Measurements from ENCODE around the gene RARB. TPM values are rescaled to one million over a fixed set of nuclear protein-coding genes. Genes with fewer than 3 reads are reported as not detected.

RARB gene
- total RNA-seq, 2 experiments from 2014 or later: not detected

DNA sequence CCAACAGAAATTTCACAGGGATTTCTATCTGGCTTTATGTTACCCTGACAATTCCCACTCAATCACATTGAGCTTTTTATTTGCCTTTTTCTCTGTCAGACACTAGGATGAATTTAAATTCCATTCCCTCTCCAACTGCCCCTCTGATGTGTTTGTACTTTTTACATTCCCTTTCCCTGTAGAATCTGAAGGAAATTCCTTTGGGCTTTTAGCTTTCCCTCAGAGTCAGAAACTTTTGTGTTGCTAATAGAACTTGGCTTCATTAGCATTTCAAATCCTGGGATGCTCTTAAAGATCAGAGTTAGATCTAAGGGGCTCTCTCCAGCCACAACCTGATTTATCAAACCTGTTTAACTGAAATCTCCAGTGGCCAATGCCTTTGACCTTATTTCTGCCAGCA, 7.9 kb upstream of the RARB start:
- ChIA-PET POLR2A (no interaction called here), CTCF (interaction anchor here (1.2 kb wide), 1 partner anchor 22 kb away, joined by 3 read pairs; no protein-coding TSS in a partner anchor)
- no peak overlapping the region for H3K4me3 Mint-ChIP-seq
- ATAC-seq: no peak
- no peak for DNase-seq
- TF ChIP-seq, protein P1, sequence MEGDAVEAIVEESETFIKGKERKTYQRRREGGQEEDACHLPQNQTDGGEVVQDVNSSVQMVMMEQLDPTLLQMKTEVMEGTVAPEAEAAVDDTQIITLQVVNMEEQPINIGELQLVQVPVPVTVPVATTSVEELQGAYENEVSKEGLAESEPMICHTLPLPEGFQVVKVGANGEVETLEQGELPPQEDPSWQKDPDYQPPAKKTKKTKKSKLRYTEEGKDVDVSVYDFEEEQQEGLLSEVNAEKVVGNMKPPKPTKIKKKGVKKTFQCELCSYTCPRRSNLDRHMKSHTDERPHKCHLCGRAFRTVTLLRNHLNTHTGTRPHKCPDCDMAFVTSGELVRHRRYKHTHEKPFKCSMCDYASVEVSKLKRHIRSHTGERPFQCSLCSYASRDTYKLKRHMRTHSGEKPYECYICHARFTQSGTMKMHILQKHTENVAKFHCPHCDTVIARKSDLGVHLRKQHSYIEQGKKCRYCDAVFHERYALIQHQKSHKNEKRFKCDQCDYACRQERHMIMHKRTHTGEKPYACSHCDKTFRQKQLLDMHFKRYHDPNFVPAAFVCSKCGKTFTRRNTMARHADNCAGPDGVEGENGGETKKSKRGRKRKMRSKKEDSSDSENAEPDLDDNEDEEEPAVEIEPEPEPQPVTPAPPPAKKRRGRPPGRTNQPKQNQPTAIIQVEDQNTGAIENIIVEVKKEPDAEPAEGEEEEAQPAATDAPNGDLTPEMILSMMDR (IDR thresholded peaks at IDR 0.05): no peak
- H3K27me3 Mint-ChIP-seq: peaks cover 5% of the 10 kb centered on the region
- H3K4me1 Mint-ChIP-seq (ENCODE audit: low read depth): no peaks in the 10 kb centered on the region
- H3K36me3 Mint-ChIP-seq (ENCODE audit: low read depth): no peaks in the 10 kb centered on the region
- intact Hi-C loops (cut with micrococcal nuclease): no loop called here
- H3K9me3 Mint-ChIP-seq: no peaks in the 10 kb centered on the region
- no peak overlapping the region for H3K27ac Mint-ChIP-seq

DNA sequence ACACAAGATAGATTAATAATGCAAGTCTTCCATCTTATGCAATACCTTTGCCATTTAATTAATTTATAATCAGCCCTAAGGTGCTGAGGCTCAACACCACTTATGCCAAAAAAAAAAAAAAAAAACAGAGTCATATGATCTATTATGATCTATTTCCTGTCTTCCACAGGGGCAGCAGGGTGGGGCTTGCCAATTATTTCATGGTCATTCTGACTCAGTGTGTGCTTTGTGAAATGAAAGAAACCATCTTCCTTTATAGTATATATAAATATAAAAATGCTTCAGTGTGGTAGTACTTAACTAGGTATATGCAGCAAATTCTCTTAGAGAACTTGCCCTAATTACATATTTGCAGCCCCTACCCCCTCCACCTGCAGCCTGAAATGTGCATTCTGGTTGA, 7.2 kb upstream of the RARB start:
- Mint-ChIP-seq H3K36me3 (ENCODE audit: low read depth) (no peaks in the 10 kb centered on the region), H3K4me3 (no peak overlapping the region), H3K27me3 (peaks cover 5% of the 10 kb centered on the region), H3K9me3 (no peaks in the 10 kb centered on the region), H3K4me1 (ENCODE audit: low read depth) (no peaks in the 10 kb centered on the region), H3K27ac (no peak overlapping the region)
- intact Hi-C loops (cut with micrococcal nuclease): no loop called here
- ChIA-PET POLR2A (no interaction called here), CTCF (no interaction called here)
- TF ChIP-seq, protein P1 (IDR thresholded peaks at IDR 0.05): no peak
- ATAC-seq (no peak), DNase-seq (no peak)

DNA sequence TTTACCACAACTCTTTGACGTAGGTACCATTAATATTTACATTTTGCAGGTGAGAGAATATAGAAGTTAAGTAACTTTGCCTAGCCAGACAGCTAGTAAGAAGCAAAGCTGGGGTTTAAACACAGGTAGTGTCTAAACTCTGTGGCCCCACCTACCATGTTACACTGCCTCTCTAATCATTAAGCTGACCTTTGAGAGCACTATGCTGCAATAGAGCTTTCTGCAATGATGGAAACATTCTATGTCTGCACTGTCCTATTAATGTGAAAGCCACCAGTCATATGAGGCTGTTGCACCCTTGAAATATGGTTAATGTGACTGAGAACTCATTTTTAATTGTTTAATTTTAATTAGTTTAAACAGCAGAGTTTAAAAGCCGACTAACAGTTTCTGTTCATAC, 6.3 kb upstream of the RARB start:
- ATAC-seq: no peak
- intact Hi-C loops (cut with micrococcal nuclease): no loop called here
- CTCF ChIA-PET: no interaction called here

DNA sequence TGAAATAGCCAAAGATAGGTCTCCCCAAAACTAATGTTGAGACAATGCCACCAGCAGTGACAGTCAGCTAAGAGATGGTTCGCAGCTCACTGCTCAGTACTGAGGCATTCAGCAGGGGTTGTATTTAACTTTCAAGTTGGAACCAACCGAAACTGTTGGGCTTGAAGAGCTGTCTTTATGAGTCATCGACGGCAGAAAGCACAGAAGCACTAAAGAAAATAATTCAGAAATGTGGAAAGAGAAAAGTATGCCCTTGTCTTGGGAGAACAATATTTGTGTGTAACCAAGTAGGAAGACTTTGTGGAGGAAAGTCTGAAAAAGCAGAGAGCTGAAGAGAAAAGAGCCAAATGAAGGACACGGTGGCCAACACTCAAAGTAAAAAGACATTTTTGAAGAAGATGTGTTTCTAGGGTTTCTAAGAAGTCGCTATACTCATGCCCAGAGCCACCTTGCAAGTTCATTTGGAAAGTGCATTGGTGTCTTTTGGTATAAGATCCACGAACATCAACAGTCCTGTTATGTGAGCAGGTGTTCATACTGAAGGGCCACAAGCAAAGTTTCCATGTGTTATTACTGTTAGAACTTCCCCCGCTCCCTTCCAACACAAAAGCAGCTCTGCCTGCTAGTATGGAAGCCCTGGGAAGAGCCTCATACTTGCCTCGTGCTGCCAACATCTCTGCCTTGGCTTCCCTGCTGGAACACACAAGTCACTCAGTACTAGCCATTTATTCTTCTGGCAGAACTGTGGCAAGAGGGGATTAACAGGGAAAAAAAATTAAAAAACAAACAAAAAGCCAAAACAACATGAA, 4.1 kb upstream of the RARB start:
- POLR2A ChIA-PET: no interaction called here
- CTCF ChIA-PET: no interaction called here
- intact Hi-C loops (cut with micrococcal nuclease): no loop called here
- no peak overlapping the region for H3K4me3 Mint-ChIP-seq
- peaks cover 26% of the 10 kb centered on the region for H3K27me3 Mint-ChIP-seq
- peaks cover 5% of the 10 kb centered on the region for H3K4me1 Mint-ChIP-seq (ENCODE audit: low read depth)
- no peaks in the 10 kb centered on the region for H3K36me3 Mint-ChIP-seq (ENCODE audit: low read depth)
- TF ChIP-seq, protein P1 (IDR thresholded peaks at IDR 0.05): no peak
- DNase-seq (no peak), ATAC-seq (no peak)
- no peaks in the 10 kb centered on the region for H3K9me3 Mint-ChIP-seq
- no peak overlapping the region for H3K27ac Mint-ChIP-seq

More for the DNA sequence above, 6.3 kb upstream of the RARB start:
- DNase-seq: no peak
- TF ChIP-seq, protein P1 (IDR thresholded peaks at IDR 0.05): no peak
- no peak overlapping the region for H3K27ac Mint-ChIP-seq
- H3K9me3 Mint-ChIP-seq: no peaks in the 10 kb centered on the region
- H3K4me3 Mint-ChIP-seq: no peak overlapping the region
- H3K27me3 Mint-ChIP-seq: peaks cover 11% of the 10 kb centered on the region
- H3K4me1 Mint-ChIP-seq (ENCODE audit: low read depth): no peaks in the 10 kb centered on the region
- no peaks in the 10 kb centered on the region for H3K36me3 Mint-ChIP-seq (ENCODE audit: low read depth)
- POLR2A ChIA-PET: no interaction called here

DNA sequence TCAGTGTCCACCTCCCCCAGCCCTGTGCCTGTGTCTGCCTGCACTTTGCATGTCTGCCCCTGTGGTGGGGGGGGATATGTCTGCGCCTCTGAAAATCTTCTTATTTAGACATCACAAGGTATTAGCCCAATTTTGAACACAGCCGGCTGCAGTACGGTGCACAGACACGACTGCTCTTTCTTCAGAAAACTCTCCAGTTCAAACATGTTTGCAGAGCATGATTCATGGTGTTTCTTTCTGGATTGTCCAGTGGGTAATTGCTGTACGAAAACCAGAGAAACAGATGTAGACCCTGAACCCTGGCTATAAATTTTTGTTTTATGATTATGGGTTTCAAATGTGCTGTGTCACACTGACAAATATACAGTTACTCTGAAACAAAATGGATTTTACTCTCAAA, 3.4 kb upstream of the RARB start:
- POLR2A ChIA-PET: no interaction called here

More for the DNA sequence above, 3.4 kb upstream of the RARB start:
- peaks cover 5% of the 10 kb centered on the region for H3K4me1 Mint-ChIP-seq (ENCODE audit: low read depth)
- no peak overlapping the region for H3K4me3 Mint-ChIP-seq
- intact Hi-C loops (cut with micrococcal nuclease): no loop called here
- no peaks in the 10 kb centered on the region for H3K36me3 Mint-ChIP-seq (ENCODE audit: low read depth)
- H3K9me3 Mint-ChIP-seq: no peaks in the 10 kb centered on the region
- CTCF ChIA-PET: no interaction called here
- H3K27ac Mint-ChIP-seq: no peak overlapping the region
- no peak for ATAC-seq
- no peak for DNase-seq
- H3K27me3 Mint-ChIP-seq: peaks cover 31% of the 10 kb centered on the region
- TF ChIP-seq, protein P1 (IDR thresholded peaks at IDR 0.05): no peak

All from activated CD8-positive, alpha-beta T cell treated with anti-CD3 and anti-CD28 coated beads for 36 hours (primary cell).